ENCODE measurements around the gene CPSF4L. TPM values are rescaled to one million over a fixed set of nuclear protein-coding genes. Genes with fewer than 3 reads are reported as not detected.
A peak's percentile ranks its signal among the peaks of the same experiment; 100 is the strongest.

CPSF4L gene
- total RNA-seq, 1 experiment from 2014 or later, result not detected

GRCh38 chr17:73255671-73256181, 6.0 kb downstream of the CPSF4L start:
- no peak for TF ChIP-seq AFF4 (CRISPR knock-in tag; IDR thresholded peaks at IDR 0.05; ENCODE audit: borderline replicate concordance)
- TF ChIP-seq TEAD1 (CRISPR knock-in tag; IDR thresholded peaks at IDR 0.05), result peak; percentile 62; the same call in 1 of the 2 replicates
- TF ChIP-seq CTCF (IDR thresholded peaks at IDR 0.05), result peak; percentile 95
- no peak for TF ChIP-seq NFATC4 (CRISPR knock-in tag; IDR thresholded peaks at IDR 0.05)
- no peak for TF ChIP-seq FOXK1 (CRISPR knock-in tag; IDR thresholded peaks at IDR 0.05)
- TF ChIP-seq ZNF317 (CRISPR knock-in tag; IDR thresholded peaks at IDR 0.05; ENCODE audit: borderline replicate concordance, low read depth), result no peak
- POLR2A ChIA-PET, result no interaction called here
- H3K9me3 Mint-ChIP-seq, result no peaks in the 10 kb centered on the region
- no peaks in the 10 kb centered on the region; the same call in none of the 2 replicates for H3K27me3 Mint-ChIP-seq (ENCODE audit: low read depth)
- H3K27ac Mint-ChIP-seq, result no peak overlapping the region
- peak; percentile 87 for DNase-seq (ENCODE audit: low spot score)
- CTCF ChIA-PET, result interaction anchor here (0.5 to 4.7 kb wide), 20 partner anchors 9 to 699 kb away, joined by 3 to 143 read pairs (median 4); no protein-coding TSS in a partner anchor
- peaks cover 14% of the 10 kb centered on the region for H3K4me1 Mint-ChIP-seq
- no peak overlapping the region for H3K4me3 Mint-ChIP-seq
- ATAC-seq, result peak; percentile 87
- no peaks in the 10 kb centered on the region for H3K36me3 Mint-ChIP-seq

DNA sequence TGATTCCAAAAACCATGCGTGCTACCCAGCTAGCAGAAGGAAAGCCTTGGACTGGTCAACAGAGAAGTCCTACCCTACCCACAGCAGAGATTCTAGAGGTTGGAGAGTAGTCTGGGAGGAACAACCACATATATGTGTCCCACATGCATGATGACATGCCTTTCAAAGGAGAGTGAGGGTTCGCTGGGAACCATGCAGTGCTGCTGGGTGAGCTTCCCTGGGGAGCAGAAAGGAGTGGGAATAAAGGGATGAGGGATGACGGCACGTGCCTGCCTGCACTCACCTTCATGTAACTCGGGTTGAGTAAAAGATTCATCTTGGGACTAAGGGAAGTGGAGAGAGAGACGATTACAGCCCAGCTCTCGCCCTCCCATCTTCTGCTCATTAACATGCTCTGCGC, 9.8 kb downstream of the CPSF4L start:
- POLR2A ChIA-PET, result interaction anchor here (0.9 kb wide), 1 partner anchor 152 kb away, joined by 3 read pairs; no protein-coding TSS in a partner anchor
- ATAC-seq, result no peak
- no peak for TF ChIP-seq SP1 (CRISPR knock-in tag; conservative IDR thresholded peaks at IDR 0.05)
- TF ChIP-seq FOXP1 (CRISPR knock-in tag; IDR thresholded peaks at IDR 0.05; ENCODE audit: borderline replicate concordance), result no peak
- no peak for TF ChIP-seq GRHL2 (CRISPR knock-in tag; IDR thresholded peaks at IDR 0.05; ENCODE audit: insufficient replicate concordance, severe bottlenecking)
- TF ChIP-seq ESRRA (CRISPR knock-in tag; IDR thresholded peaks at IDR 0.05; ENCODE audit: borderline replicate concordance), result no peak
- no peak for TF ChIP-seq ZBTB43 (CRISPR knock-in tag; IDR thresholded peaks at IDR 0.05)
- no peak for TF ChIP-seq GABPB1 (CRISPR knock-in tag; IDR thresholded peaks at IDR 0.05)
- TF ChIP-seq, protein P1, sequence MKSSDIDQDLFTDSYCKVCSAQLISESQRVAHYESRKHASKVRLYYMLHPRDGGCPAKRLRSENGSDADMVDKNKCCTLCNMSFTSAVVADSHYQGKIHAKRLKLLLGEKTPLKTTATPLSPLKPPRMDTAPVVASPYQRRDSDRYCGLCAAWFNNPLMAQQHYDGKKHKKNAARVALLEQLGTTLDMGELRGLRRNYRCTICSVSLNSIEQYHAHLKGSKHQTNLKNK (CRISPR knock-in tag; IDR thresholded peaks at IDR 0.05), result no peak
- TF ChIP-seq, protein P2, sequence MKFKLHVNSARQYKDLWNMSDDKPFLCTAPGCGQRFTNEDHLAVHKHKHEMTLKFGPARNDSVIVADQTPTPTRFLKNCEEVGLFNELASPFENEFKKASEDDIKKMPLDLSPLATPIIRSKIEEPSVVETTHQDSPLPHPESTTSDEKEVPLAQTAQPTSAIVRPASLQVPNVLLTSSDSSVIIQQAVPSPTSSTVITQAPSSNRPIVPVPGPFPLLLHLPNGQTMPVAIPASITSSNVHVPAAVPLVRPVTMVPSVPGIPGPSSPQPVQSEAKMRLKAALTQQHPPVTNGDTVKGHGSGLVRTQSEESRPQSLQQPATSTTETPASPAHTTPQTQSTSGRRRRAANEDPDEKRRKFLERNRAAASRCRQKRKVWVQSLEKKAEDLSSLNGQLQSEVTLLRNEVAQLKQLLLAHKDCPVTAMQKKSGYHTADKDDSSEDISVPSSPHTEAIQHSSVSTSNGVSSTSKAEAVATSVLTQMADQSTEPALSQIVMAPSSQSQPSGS (CRISPR knock-in tag; IDR thresholded peaks at IDR 0.05; ENCODE audit: borderline replicate concordance, low read depth), result no peak
- TF ChIP-seq FOXP4 (CRISPR knock-in tag; IDR thresholded peaks at IDR 0.05), result no peak
- no peak for TF ChIP-seq MXD4 (CRISPR knock-in tag; IDR thresholded peaks at IDR 0.05; ENCODE audit: borderline replicate concordance)
- TF ChIP-seq, protein P3, sequence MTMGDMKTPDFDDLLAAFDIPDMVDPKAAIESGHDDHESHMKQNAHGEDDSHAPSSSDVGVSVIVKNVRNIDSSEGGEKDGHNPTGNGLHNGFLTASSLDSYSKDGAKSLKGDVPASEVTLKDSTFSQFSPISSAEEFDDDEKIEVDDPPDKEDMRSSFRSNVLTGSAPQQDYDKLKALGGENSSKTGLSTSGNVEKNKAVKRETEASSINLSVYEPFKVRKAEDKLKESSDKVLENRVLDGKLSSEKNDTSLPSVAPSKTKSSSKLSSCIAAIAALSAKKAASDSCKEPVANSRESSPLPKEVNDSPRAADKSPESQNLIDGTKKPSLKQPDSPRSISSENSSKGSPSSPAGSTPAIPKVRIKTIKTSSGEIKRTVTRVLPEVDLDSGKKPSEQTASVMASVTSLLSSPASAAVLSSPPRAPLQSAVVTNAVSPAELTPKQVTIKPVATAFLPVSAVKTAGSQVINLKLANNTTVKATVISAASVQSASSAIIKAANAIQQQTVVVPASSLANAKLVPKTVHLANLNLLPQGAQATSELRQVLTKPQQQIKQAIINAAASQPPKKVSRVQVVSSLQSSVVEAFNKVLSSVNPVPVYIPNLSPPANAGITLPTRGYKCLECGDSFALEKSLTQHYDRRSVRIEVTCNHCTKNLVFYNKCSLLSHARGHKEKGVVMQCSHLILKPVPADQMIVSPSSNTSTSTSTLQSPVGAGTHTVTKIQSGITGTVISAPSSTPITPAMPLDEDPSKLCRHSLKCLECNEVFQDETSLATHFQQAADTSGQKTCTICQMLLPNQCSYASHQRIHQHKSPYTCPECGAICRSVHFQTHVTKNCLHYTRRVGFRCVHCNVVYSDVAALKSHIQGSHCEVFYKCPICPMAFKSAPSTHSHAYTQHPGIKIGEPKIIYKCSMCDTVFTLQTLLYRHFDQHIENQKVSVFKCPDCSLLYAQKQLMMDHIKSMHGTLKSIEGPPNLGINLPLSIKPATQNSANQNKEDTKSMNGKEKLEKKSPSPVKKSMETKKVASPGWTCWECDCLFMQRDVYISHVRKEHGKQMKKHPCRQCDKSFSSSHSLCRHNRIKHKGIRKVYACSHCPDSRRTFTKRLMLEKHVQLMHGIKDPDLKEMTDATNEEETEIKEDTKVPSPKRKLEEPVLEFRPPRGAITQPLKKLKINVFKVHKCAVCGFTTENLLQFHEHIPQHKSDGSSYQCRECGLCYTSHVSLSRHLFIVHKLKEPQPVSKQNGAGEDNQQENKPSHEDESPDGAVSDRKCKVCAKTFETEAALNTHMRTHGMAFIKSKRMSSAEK (CRISPR knock-in tag; IDR thresholded peaks at IDR 0.05; ENCODE audit: borderline replicate concordance), result no peak
- TF ChIP-seq TEAD1 (CRISPR knock-in tag; IDR thresholded peaks at IDR 0.05), result no peak
- TF ChIP-seq CREM (CRISPR knock-in tag; IDR thresholded peaks at IDR 0.05), result no peak

More for the DNA sequence above, 9.8 kb downstream of the CPSF4L start:
- DNase-seq (ENCODE audit: low spot score), result no peak
- H3K4me1 Mint-ChIP-seq, result peaks cover 12% of the 10 kb centered on the region
- H3K9me3 Mint-ChIP-seq, result no peaks in the 10 kb centered on the region
- no peaks in the 10 kb centered on the region for H3K27me3 Mint-ChIP-seq (ENCODE audit: low read depth)
- no peak overlapping the region for H3K27ac Mint-ChIP-seq
- CTCF ChIA-PET, result interaction anchor here (0.6 to 3.7 kb wide), 3 partner anchors 45 to 118 kb away, joined by 3 to 20 read pairs (median 5); no protein-coding TSS in a partner anchor
- peaks cover 4% of the 10 kb centered on the region for H3K36me3 Mint-ChIP-seq
- no peak overlapping the region for H3K4me3 Mint-ChIP-seq

All from WTC11 (cell line).